GM19467 (cell line): ENCODE measurements around the gene MTREX.

Experiments
- ATAC-seq: cut with Tn5 transposase; IDR thresholded peaks from one replicate; pipeline ENCODE4 v1.9.1; 2021; ENCODE audit warnings: mild to moderate bottlenecking, moderate library complexity; ENCODE audit not compliant: unreplicated experiment

The MTREX gene

GRCh38 chr5:55372130-55372925, 64.5 kb downstream of the MTREX start:
- no peak for ATAC-seq

- ATAC-seq = no peak
Measured at GRCh38 chr5:55377810-55378209, 70.0 kb downstream of the MTREX start.

DNA sequence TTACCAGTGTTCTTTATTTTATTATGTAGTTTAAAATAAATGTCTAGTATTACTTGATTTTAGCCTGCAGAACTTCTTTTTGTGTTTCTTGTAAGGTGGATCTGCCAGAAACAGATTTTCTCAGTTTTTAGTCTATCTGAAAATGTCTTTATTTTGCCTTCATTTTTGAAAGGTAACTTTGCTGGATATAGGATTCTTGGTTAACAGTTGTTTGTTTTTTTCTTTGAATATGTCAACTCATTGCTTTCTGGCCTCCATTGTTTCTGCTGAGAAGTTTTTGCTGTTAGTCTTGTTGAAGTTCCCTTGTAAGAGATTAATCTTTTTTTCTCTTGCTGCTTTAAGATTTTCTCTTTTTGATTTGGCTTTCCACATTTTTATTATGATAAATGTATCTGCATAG, 75.5 kb downstream of the MTREX start:
- no peak for ATAC-seq

GRCh38 chr5:55384072-55384471, 76.3 kb downstream of the MTREX start:
- ATAC-seq = no peak

DNA sequence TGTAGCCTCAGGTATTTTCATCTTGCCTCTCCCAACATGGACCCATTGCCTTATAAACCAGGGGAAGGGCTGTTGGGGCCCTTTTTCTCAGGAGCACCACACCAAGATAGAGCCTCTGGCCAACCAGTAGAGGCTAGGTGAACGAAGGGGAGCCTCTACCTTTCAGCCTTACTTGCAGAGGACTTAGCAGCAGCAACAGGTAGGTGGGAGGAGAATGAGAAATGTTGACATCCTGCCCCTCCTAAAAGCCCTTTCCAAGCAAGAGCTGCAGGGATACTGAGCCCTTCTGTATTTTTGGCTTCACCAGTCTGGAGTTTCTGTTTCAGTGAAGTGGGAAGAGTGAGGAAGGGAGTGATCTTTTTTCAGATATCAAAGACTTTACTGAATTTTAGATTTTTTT, 77.4 kb downstream of the MTREX start:
- no peak for ATAC-seq

GRCh38 chr5:55385846-55386245, 78.1 kb downstream of the MTREX start:
- no peak for ATAC-seq

- no peak for ATAC-seq
Measured at GRCh38 chr5:55386356-55386755, 78.6 kb downstream of the MTREX start.

GRCh38 chr5:55387865-55388264, 80.1 kb downstream of the MTREX start:
- no peak for ATAC-seq

GRCh38 chr5:55391707-55392106, 83.9 kb downstream of the MTREX start:
- no peak for ATAC-seq

DNA sequence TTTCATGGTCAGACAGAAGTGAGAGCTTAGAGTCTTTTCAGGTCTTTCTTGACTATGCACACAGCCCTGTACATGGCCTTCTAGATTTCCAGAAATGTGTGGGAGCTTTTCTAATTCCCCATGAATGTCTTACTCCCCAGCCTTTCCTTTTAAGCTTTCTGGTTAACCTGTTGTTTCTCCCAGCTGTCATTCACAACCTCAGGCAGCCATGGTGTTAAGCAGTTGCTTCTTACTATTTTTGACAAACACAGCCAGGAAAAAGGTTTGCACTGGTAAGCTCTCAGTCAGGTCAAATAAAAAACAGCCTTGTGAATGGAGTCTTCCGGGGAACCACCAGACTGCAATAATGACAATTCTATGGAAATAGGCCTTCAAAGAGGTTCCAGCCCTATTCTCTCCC, 84.9 kb downstream of the MTREX start:
- ATAC-seq = no peak

GRCh38 chr5:55393501-55394175, 85.8 kb downstream of the MTREX start:
- ATAC-seq = no peak

GRCh38 chr5:55402199-55402598, 94.4 kb downstream of the MTREX start:
- no peak for ATAC-seq

DNA sequence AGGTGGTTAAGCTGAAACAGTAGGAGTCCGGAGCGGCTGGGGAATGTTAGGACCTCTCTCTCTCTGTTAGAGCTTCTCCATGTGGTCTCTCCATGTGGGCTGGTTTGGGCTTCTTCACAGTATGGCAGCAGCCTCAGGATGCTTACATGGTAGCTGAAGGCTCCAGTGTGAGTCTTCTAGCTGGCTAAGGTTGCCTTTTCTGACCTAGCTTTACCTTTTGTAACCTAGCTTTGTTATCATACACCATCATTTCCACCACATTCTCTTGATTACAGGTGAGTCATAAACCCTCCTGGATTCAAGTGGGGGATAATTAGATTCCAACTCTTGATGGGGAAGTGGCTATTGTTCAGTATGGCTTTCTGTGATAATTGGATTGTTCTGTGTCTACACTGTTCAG, 98.5 kb downstream of the MTREX start:
- no peak for ATAC-seq

DNA sequence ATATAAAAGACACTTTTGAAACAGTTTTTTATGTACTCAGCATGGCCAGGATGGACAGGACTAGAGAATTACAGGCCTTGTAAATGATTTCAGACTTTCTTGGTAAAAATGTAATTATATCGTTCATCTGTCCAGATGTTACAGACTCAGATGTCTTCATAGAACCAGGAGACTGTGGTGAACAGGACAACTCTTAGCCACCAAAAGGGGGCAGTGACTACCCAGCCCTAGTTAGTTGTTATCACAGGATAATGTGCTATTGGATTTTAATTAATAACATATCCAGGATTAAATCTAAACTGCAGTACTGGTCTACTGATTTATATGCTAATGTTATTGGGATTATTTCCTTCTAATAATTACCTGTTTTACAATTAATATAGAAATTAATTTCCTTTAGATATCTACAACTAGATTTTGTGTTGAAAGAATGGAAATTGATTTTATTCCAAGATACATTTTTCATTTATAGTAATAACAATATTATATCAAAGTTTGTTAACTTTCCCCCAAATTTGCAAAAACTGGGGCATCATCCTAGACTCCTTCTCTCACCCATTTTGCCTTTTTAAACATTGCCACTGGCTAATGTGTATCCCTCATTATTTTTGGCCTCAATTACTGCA, 99.4 kb downstream of the MTREX start:
- no peak for ATAC-seq

GRCh38 chr5:55407984-55408383, 100.2 kb downstream of the MTREX start:
- ATAC-seq = no peak

GRCh38 chr5:55409775-55410174, 102.0 kb downstream of the MTREX start:
- ATAC-seq = no peak

DNA sequence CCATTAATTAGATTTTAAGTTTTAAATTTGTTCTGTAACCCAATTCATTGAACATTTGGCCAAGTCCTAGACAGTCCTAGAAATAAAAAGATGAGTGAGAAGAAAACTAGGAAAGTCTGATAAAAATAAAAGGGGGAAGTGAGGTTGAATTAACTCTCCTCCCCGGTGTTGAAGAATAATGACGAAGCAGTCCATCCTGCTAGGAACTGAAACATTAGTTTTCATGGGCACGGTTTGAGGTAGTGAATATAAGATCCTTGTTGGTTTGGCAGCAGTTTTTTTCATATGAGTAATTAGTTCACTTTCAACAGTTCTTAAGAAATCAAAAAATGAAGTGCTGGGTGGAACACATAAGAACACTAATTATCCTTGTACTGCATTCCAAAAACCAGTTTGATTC, 103.1 kb downstream of the MTREX start:
- ATAC-seq = no peak

DNA sequence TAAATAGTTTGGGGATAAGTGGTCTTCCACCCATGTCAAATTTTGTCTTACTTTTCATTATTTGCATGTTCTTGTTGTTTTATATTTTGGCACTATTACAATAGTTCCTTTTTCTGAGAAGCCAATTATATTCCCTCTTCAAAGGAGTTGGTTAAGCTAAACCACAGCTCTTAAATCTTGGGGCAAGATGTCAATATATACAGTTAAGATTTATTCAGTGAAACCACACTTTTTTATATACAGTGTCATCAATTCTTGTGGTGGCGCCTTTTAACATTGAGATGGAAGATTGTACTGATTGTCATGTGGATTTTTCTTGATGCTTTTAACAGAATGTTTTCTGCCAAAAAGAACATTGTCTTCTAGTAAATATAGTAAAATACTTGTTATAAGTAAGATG, 104.1 kb downstream of the MTREX start:
- ATAC-seq = no peak

GRCh38 chr5:55413644-55414043, 105.9 kb downstream of the MTREX start:
- no peak for ATAC-seq

DNA sequence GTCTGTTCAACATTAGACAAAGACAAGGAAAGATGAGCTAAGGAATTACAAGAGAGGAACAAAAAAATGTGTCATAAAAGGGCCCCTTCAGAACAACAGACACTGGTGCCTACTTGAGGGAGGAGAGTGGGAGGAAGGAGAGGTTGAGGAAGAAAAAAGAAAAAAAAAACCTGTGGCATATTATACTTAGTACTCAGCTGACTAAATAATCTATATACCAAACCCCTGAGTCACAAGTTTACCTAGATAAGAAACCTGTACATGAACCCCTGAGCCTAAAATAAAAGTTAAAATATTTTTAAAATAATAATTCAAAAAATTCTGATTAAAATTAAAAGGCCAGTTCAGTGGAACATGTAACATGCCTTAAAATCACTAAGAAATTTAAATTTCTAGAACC, 107.3 kb downstream of the MTREX start:
- no peak for ATAC-seq

DNA sequence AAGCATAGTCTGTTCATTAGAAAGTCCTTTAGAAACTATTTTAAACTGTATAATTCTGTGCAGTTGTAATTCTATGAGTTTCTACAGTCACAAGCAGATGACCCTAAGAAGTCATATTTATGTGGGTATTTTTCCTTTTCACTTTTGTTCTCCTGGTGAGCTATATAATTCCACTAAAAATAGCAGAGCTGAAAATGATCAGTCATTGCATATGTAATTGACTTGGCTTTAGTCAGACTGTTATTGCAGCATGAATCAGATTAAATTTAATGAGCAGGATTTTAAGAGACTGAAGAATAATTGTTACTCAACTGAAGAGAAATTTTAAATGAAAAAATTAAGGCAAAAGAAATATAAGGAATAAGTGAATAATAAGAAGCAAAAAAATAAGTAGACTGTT, 108.5 kb downstream of the MTREX start:
- ATAC-seq = no peak
